GM23248 (cell line): ENCODE data around the gene KNCN.

Experiments used
- EZH2 ChIP-seq: fragments of 200-600 bp; sonication (generic); IDR thresholded peaks from 2 replicates; pipeline ENCODE4 v1.6.1; 2018; ENCODE audit warnings: antibody characterized with exemption, mild to moderate bottlenecking; ENCODE audit not compliant: insufficient read depth, poor library complexity, severe bottlenecking
- EZH2phosphoT487 ChIP-seq: fragments of 200-600 bp; sonication (generic); IDR thresholded peaks from 2 replicates; pipeline ENCODE4 v1.6.1; 2018; ENCODE audit warnings: antibody characterized with exemption, moderate library complexity, mild to moderate bottlenecking, low read depth; ENCODE audit not compliant: insufficient read depth

- no peak for TF ChIP-seq EZH2
- TF ChIP-seq EZH2phosphoT487: no peak
Observed at GRCh38 chr1:46549697-46550681, 1.5 kb downstream of the KNCN start.
